Stimulated activated CD8-positive, alpha-beta memory T cell treated with anti-CD3 and anti-CD28 coated beads, Interleukin-15, amount 100 ng/mL, for 48 hours (primary cell): ENCODE measurements around the gene UBTD1.
"Not testable (repeated sequence)": the region's sequence is repeated elsewhere in the genome, so short reads cannot be mapped to it uniquely, and the experiment has no call there.

Experiments
- DNase-seq, 2 donors: peaks; one replicate each; pipeline ENCODE4 v3.0.0-alpha.2; 2020; ENCODE audit warnings: low read depth in 2 of 2

The UBTD1 gene

DNA sequence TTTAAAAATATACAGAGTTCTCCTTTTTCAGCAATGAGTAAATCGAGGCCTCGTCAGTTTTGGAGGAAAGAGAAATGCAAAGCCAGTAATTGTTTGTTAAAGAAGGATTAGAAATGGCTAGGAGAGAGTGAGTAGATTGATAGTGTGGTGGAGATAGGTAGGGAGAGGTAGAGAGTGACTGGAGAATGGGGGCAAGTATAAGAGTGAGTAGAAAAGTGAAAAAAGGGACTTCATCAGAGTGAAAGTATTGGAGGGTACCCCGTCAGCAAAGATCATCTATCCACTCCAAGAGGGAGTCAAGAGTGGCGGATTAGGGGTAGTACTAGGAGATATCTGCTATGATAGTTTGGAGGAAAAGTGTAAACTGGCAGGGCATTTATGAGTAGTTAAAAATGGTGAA lies 64.6 kb downstream of the UBTD1 start:
- DNase-seq, result no peak

DNA sequence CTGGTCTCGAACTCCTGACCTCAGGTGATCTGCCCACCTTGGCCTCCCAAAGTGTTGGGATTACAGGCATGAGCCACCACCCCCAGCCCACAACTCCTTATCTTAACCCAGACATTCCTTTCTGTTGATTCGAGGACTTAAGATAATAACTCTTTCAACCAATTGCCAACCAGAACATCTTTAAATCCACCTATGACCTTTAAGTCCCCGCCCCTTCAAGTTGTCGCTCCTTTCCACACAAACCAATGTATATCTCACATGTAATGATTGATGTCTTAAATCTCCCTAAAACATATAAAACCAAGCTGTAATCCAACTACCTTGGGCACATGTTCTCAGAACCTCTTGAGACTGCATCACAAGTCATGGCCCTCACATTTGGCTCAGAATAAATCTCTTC lies 66.1 kb downstream of the UBTD1 start:
- no peak for DNase-seq

DNA sequence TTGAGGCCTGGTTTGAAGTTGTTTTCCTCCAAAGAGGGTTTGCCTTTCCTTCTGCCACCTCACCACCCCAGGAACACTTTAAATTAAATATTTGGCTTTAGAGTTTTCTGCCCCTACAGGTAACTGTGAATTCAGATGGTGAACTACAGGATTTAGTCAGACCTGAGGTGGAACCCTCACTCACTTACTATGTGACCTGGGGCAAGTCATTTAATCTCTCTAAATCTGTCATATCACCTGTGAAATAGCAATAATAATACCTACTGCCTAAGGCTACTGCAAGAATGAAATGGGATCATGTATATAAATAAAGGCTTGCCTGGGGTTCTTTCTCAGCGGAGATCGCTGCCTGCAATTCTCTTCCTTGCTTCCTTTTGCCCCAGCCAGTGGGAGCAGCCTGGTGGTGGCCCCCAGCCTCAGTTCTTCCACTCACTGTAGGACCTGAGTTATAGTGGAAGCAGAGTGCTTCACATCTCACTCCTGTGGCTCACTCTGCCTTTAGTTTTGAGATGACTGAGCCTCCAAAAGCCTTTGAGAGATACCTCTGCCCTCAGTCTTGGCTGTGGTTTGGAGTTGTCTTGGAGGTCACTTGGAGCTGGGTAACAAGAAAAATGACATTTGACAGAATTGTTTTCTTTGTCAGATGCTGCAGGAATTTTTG lies 67.7 kb downstream of the UBTD1 start:
- DNase-seq, result no peak

DNA sequence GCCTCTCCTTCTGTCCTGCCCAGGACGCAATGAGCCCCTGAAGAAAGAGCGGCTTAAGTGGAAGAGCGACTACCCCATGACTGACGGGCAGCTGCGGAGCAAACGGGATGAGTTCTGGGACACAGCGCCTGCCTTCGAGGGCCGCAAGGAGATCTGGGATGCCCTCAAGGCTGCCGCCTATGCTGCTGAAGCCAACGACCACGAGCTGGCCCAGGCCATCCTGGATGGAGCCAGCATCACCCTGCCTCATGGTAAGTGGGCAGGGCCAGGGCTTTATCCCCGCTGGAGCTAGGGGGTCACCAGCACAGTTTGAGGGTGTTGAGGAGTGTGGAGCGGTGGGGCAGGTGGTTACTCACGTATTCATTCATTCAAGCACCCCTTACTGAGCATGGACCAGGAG lies 69.2 kb downstream of the UBTD1 start:
- no peak for DNase-seq

DNA sequence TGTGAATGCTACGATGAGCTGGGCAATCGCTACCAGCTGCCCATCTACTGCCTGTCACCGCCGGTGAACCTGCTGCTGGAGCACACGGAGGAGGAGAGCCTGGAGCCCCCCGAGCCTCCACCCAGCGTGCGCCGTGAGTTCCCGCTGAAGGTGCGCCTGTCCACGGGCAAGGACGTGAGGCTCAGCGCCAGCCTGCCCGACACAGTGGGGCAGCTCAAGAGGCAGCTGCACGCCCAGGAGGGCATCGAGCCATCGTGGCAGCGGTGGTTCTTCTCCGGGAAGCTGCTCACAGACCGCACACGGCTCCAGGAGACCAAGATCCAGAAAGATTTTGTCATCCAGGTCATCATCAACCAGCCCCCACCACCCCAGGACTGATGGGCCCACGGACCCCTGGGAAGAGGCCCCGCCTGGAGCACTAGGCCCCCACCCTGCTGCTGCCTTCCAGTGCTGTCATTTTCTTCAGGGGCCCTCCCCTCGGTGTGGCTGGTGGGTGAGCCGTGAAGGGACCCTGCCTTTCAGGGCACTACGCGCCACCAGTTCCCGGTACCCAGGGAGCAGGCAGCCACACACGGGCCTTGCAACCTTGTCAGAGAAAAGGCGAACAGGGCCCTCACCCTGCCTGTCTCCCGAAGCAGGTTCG lies 71.5 kb downstream of the UBTD1 start:
- no peak for DNase-seq

DNA sequence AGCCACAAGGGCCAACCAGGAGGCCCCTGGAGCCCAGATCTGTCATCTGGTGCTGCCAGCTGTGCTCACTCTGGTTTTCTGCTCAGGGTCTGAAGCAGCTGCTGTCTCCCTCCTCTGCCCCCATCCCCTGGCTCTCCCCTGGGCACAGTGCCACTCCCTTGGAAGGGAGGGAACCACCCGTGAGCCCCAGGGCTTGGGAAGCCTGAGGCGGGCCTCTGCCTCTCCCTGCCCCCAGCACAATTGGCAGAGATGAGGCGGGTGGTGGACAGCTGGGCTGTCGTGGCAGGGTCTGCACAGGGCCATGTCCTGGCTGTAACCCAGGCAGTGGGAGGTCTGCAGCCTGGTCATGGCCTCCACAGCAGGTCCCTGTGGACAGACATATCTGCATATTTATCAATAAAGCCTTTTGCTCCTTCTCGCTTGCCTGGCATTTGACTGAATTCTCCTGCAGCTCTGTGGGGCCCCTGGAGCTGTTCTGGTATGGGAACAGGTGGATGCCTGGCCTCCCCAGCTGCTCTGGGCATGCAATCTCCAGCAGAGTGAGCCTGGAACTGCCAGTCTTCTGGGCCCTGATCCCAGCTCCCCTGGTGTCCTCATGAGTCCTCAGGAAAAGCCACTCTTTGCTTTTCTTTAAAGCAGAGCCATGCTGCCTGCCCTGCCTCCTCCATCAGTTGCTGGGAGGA lies 72.2 kb downstream of the UBTD1 start:
- no peak for DNase-seq

DNA sequence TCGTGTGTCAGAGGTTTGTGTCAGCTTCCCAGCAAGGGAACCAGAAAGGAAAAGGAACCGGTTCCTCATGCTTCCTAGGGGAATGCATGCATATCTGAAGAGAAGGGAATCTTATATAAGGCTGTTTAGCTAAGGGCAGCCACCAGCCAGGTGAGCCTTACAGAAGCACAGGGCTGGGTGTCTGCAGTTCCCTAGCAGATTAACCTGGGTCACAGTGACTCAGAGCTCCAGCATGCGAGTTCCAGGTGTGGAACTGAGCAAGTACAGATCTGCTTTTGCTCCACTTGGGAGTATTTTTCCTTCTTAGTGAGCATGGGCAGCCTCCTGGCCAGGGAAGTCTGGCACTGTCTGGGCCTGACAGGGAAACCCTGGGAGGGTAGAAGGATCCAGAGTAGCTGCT lies 72.9 kb downstream of the UBTD1 start:
- DNase-seq, result no peak

DNA sequence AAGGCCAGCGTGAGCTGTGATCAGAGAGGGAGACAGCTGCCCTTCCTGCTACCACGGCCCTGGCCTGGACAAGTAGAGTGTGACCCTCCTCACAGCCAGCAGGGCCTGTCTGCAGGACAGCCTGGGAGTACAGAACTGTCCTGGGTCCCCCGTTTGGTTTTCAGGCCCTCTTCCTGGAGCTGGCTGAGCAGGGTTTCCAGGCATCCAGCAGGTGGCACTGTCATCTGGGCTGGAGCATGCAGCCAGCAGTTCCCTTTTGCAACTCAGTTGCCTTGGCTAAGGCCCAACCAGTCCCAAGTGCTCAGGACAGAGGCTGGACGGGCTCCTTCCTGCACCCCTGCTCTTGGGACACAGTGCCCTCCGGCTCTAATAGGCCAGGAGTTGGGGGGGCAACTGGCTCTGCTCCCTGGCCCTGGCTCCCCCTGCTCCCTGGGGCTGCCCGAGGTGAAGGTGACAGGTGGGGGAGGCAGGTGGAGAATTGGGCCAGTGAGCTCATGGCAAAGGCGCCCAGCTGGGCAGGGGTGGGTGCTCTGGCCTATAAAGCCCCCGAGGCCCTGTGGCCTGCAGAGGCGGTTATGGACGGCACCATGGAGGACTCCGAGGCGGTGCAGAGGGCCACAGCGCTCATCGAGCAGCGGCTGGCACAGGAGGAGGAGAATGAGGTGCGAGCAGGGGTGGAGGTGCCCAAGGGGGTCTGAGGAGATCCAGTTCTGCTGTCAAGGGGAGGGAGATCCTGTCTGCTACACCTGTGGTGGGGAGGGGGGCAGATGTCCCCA lies 73.7 kb downstream of the UBTD1 start, which contains the start of gene ANKRD2:
TSS of gene ANKRD2 (plus strand) at position 566 of the 776 bp plus-strand sequence. CDS start at position 576, 10 bp downstream.
- DNase-seq, result peak; percentile 27

DNA sequence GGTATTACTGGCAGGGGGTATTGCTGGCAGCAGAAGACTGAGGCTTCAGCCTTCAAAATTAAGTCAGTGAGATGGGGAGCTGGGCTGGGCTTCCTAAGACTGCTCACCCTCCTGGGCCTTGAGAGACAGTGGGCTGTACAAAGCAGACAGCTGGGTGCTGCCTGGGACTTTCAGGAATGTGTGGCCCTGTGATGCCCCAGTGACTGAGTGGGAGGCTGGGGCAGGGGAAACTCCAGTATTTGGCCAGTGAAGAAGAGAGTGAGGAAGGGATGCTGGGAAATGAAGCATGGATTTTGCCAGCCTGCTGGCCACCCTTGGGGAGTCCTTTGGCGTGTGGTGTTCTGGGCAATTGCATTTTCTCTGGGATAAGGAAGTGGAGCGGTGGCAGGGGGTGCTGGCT lies 74.3 kb downstream of the UBTD1 start:
- no peak for DNase-seq

DNA sequence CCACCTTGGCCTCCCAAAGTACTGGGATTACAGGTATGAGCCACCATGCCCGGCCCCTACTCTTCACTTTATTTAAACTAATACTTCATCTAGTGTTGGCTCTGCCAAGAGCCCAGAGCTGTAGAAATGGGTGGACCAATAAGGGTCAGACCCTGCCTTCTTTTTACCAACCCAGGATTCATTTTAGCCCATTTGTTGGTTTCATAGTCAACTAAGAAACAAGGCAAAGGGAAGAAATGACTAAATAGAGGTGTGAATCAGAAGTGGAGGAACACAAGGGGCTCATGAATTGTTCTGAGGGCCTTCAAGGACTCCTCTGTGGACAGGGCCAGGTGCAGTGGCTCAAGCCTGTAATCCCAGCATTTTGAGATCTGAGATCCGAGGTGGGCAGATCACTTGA lies 74.9 kb downstream of the UBTD1 start:
- DNase-seq, result no peak

DNA sequence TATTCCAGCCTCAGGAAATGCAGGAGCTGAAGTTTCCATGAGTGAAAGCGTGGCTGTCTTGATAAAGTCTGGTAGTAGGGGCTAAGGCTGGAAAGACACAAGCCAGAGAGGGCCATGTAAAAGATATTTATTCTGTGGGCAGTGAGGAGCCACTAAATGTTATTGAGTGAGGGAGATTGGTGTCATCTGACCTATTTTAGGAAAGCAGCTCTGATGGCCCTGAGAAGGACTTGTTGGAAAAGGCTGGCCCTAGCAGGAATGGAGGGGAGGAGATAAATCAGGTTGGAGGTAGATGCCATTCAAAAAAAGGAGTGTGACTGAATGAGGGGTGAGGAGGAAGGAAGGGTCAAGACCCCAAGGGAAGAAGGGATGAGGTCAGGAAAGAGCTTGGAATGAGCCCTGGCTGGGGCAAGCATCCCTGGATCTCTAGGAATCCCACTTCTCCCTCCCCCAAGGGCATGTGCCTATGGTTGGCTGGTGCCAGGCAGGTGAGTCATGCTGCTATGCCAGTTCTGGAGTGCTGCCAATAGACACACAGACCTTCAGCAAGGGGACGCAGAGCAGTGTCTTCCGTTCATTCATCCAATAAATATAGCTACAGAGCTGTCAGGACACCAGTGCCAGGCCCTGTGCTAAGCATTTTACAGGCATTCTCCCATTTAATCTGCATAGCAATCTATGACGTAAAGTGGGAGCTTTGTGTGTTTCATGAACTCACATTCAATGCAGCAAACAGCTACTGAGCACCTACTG lies 75.8 kb downstream of the UBTD1 start:
- no peak for DNase-seq

DNA sequence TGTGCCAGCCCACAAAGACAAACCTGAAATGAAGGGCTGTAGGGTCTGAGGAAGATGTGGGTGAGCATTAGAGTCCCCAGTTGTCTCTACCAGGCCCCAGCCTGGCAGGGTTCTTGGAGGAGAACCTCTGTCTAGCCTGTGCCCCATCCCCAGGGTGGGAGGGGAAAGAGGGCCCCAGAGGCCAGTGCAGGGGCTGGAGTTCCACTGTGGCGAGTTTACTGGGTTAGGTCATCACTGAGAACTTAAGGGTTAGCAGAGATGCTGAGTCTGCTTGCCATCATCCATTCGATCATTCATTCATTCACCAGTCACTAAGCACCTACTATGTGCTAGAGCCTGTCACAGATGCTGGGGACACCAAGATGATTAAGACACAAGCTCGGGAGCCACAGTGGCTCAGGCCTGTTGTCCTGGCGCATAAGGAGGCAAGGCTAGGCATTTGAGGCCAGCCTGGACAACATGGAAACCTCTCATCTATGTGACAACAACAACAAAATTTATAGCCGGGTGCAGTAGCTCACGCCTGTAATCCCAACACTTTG lies 76.5 kb downstream of the UBTD1 start:
- DNase-seq, result no peak

DNA sequence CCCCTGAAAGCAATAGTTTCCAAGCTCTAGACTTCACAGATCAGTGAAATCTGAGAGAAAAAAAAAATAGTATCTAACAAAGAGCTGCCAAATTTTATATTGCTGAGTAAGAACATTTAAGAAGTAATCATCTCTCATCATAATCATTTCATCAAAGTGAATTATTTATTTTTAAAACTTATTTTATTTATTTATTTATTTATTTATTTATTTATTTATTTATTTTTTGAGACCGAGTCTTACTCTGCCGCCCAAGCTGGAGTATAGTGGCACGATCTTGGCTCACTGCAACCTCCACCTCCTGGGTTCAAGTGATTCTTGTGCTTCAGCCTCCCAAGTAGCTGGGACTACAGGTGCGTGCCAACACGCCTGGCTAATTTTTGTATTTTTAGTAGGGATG lies 77.8 kb downstream of the UBTD1 start:
- not testable (repeated sequence) for DNase-seq

DNA sequence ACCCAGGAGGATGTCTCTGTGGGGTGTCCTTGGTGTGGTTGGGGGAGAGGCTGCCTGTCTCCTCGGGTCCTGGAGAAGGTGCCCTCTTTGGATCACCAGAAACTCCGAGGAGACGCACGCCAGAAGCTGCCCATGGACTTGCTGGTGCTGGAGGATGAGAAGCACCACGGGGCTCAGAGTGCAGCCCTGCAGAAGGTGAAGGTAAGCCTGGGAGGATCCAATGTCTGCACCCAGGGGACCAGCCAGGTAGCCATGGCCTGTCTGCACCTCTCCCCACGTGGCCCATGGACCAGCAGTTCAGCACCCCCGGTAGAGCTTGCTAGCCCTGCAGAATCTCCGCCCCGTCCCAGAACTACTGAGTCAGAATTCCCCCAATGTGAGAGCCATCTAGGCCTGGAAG lies 79.0 kb downstream of the UBTD1 start:
- no peak for DNase-seq

DNA sequence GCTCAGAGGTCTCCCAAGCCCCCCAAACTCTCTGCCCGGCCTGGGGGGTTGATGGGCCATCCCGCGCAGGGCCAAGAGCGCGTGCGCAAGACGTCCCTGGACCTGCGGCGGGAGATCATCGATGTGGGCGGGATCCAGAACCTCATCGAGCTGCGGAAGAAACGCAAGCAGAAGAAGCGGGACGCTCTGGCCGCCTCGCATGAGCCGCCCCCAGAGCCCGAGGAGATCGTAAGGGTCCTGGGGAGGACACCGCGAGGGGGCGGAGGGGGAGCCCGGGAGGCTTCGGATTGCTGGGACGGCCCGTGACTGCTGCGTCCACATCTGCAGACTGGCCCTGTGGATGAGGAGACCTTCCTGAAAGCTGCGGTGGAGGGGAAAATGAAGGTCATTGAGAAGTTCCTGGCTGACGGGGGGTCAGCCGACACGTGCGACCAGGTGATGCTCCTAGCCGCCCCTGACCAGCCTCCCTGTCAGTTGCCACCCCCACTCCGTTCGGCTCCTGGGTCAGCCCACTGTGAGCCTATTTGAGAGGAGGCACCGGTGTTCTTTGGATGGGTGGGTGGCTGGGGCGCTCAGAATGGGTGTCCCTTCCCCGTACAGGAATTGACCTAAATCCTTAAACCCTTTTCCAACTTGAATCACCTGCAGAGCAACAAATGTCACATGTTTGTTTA lies 79.6 kb downstream of the UBTD1 start:
- DNase-seq, result no peak

DNA sequence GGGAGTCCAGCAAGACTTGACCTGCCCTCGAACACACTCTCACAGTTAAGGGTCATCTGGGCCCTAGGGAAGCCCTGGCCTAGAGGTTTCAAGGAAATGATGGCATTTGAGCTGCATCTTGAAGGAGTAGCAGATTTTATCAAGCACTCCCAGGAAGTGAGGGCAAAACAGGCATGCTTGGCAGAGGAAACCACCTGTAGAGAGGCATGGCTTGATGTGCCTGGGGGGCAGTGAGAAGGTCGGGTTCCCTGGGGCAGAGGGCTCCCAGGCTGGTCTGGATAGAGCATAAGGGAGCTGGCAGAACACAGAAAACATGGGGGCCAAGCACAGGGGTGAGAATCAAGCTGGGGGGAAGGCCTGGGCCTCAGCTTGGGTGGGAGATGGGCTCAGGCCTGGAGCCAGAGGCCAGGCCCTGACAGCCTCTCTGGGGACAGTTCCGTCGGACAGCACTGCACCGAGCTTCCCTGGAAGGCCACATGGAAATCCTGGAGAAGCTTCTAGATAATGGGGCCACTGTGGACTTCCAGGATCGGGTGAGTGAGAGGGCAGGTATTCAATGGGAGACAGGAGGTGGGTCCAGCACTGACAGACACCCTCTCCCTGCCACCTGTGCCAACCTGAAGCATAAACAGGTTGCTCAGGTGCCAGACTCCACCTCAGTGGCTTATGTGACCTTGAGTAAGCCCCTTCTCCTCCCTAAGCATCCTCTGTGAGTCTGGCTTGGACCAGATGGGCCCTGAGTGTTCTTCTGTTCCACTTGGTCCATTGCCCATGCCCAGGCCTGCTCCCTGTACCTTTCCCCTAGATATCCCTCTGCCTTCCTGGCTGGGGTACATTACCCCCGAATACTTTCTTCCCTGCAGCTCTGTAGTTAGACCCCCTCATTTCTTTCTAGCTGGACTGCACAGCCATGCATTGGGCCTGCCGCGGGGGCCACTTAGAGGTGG lies 82.0 kb downstream of the UBTD1 start:
- no peak for DNase-seq

DNA sequence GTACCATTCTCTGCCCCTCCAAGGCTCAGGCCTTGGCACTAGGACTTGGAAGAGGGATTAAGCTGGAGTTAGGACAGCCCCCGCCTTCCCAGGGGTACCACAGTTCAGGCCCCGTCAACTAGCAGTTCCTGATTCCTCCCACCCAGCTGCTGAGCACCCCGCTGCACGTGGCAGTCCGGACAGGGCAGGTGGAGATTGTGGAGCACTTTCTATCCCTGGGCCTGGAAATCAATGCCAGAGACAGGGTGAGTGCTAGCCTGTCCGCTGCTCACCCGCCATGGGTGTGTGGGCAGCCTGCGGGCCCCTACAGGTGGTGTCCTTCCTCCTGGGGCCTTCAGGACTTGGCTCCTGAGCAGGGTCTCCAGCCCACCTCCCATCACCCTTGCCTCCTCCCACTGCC lies 83.4 kb downstream of the UBTD1 start:
- DNase-seq, result no peak

DNA sequence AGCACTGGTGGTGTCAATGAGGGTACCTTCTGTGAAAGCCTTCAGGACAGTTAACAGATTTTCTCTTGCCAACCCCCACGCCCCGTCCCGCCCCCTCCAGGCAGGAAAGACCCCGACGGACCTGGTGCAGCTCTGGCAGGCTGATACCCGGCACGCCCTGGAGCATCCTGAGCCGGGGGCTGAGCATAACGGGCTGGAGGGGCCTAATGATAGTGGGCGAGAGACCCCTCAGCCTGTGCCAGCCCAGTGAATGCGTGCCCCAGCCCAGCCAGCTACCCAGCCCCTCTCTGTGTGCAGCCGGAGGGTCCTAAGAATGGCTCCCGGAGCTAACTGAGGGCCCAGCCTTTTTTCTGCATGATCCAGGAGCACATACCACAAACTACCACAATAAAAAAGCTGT lies 84.8 kb downstream of the UBTD1 start:
- no peak for DNase-seq

DNA sequence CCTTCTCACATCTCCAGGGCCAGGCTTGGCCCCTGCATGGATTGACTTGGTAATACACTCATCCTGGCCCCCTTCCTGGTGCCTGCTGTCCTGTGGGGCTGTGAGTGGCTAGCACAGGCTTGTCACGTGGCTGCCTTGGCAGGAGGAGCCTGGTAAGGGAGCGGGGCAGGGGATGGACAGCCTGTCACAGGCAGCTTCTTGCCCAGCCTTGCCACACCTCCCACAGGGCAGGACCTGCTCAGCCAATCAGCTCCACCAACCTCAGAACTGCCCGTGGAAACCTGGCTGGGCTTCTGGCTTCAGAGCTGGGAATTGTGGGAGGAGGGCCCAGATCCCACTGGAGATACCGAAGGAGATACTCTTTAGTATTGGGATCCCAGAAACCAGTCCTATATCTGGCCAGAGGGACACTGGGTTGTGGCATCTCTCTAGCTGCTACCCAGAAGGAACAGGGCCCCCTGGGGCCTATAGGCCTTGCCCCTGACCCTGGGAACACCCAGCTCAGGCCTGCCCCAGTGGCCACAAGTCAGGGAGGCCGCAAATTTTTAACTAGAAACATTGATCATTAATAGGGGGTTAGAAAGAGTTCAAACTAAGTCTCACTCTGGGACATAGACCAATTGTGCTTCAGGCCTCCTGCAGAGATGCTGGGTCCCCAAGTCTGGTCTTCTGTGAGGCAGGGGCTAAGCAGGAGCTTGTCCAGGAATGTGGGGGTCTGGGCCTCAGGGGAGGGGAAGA lies 85.5 kb downstream of the UBTD1 start, which contains the start of gene HOGA1:
TSS of gene HOGA1 (plus strand) at position 330 of the 738 bp plus-strand sequence. CDS start at position 645, 315 bp downstream.
- DNase-seq, result no peak
